SK-N-SH (cell line): ENCODE results near the gene TRAPPC2L. TPM values are rescaled to one million over a fixed set of nuclear protein-coding genes. Genes with fewer than 3 reads are reported as not detected.

Source experiments
- CTCF ChIA-PET: fragments of 300-600, 350-600 bp; formaldehyde crosslinking; extraction: SDS; loops from one replicate; lab custom pipeline; 2021; lab: Yijun Ruan, JAX
- POLR2A ChIA-PET: fragments of 350-600 bp; sonication (Branson Sonifier 250); formaldehyde crosslinking; extraction: SDS; loops from one replicate; lab custom pipeline; 2020; ENCODE audit warnings: antibody characterized with exemption, inconsistent platforms; lab: Yijun Ruan, JAX
- DNase-seq: peaks from one replicate; pipeline ENCODE4 v3.0.0; 2012
- H2AFZ ChIP-seq: fragments of 200-600 bp; sonication (generic); 2 replicates; pipeline ENCODE4 v1.8.1; 2016; ENCODE audit warnings: antibody characterized with exemption, mild to moderate bottlenecking, low read depth
- H3F3A ChIP-seq: fragments of 200-600 bp; sonication (generic); replicated peaks from 2 replicates; pipeline ENCODE3; 2016; ENCODE audit warnings: antibody characterized with exemption, mild to moderate bottlenecking; ENCODE audit not compliant: insufficient read depth
- H3K27ac ChIP-seq, 2 experiments: fragments of 200-500 bp in 1 of 2; fragments of 200-600 bp in 1 of 2; sonication (Bioruptor generic) in 1 of 2; sonication (generic), shearing (Covaris generic) in 1 of 2; 2 replicates each; pipeline versions ENCODE4 v1.5.1 to v1.6.1; 2014 to 2016; ENCODE audit warnings: low read depth in 2 of 2, inconsistent platforms in 1 of 2, low read length in 1 of 2, mild to moderate bottlenecking in 1 of 2, mixed read lengths in 1 of 2
- H3K27me3 ChIP-seq: fragments of 200-600 bp; sonication (generic), shearing (Covaris generic); 2 replicates; pipeline ENCODE4 v1.6.1; 2016; ENCODE audit warnings: mixed run types; ENCODE audit not compliant: insufficient read depth
- H3K36me3 ChIP-seq, 2 experiments: fragments of 200-500 bp in 1 of 2; fragments of 200-600 bp in 1 of 2; sonication (Bioruptor generic) in 1 of 2; sonication (generic) in 1 of 2; replicated peaks in 1 of 2; 2 replicates each; pipeline versions ENCODE3 to v1.5.1; 2014 to 2016; ENCODE audit warnings: low read length in 1 of 2, mild to moderate bottlenecking in 1 of 2; ENCODE audit not compliant: insufficient read depth in 2 of 2, control insufficient read depth in 1 of 2
- H3K4me1 ChIP-seq, 2 experiments: fragments of 200-500 bp in 1 of 2; fragments of 200-600 bp in 1 of 2; sonication (Bioruptor generic) in 1 of 2; sonication (generic), shearing (Covaris generic) in 1 of 2; 2 replicates each; pipeline versions ENCODE4 v1.5.1 to v1.6.1; 2014 to 2016; ENCODE audit warnings: low read depth in 1 of 2, low read length in 1 of 2, mixed run types in 1 of 2; ENCODE audit not compliant: insufficient read depth in 2 of 2, control insufficient read depth in 1 of 2
- H3K4me2 ChIP-seq: fragments of 200-600 bp; sonication (generic), shearing (Covaris generic); 2 replicates; pipeline ENCODE4 v1.6.1; 2017; ENCODE audit warnings: mixed run types
- H3K4me3 ChIP-seq, 2 experiments: fragments of 200-500 bp in 1 of 2; fragments of 200-600 bp in 1 of 2; sonication (Bioruptor generic) in 1 of 2; sonication (generic), shearing (Covaris generic) in 1 of 2; 2 replicates each; pipeline versions ENCODE4 v1.5.1 to v1.8.1; 2014 to 2016; ENCODE audit warnings: low read depth in 2 of 2, inconsistent platforms in 1 of 2, low read length in 1 of 2, mild to moderate bottlenecking in 1 of 2, mixed read lengths in 1 of 2, moderate library complexity in 1 of 2
- H3K79me2 ChIP-seq: fragments of 200-600 bp; sonication (generic); 2 replicates; pipeline ENCODE4 v1.8.1; 2017; ENCODE audit warnings: mild to moderate bottlenecking; ENCODE audit not compliant: insufficient read depth
- H3K9ac ChIP-seq: fragments of 200-600 bp; sonication (generic); 2 replicates; pipeline ENCODE4 v1.6.1; 2017; ENCODE audit warnings: mixed run types
- H3K9me2 ChIP-seq: fragments of 200-600 bp; sonication (generic); 2 replicates; pipeline ENCODE4 v1.6.1; 2017; ENCODE audit warnings: mixed run types
- H3K9me3 ChIP-seq: fragments of 200-600 bp; sonication (generic); 2 replicates; pipeline ENCODE4 v1.6.1; 2017; ENCODE audit warnings: mixed run types, mild to moderate bottlenecking, moderate library complexity
- H4K20me1 ChIP-seq: fragments of 200-600 bp; sonication (generic); 2 replicates; pipeline ENCODE4 v1.6.1; 2017; ENCODE audit warnings: mild to moderate bottlenecking, mixed run types; ENCODE audit not compliant: insufficient read depth
- CHD2 ChIP-seq: fragments of 150-350 bp; IDR thresholded peaks from 2 replicates; pipeline ENCODE4 v1.6.1; 2018; ENCODE audit warnings: low read length; ENCODE audit not compliant: partially characterized antibody
- FOSL2 ChIP-seq: IDR thresholded peaks from 2 replicates; pipeline ENCODE4 v1.4.0; 2012; ENCODE audit warnings: low read depth, mild to moderate bottlenecking, moderate library complexity, borderline replicate concordance
- FOXM1 ChIP-seq: IDR thresholded peaks from 2 replicates; pipeline ENCODE4 v1.4.0; 2012; ENCODE audit warnings: low read depth, mild to moderate bottlenecking
- IRF3 ChIP-seq: fragments of 150-350 bp; IDR thresholded peaks from 2 replicates; pipeline ENCODE4 v1.6.1; 2016; ENCODE audit warnings: mild to moderate bottlenecking, low read depth, low read length
- MEF2A ChIP-seq: IDR thresholded peaks from 2 replicates; pipeline ENCODE4 v1.4.0; 2012; ENCODE audit warnings: low read depth, borderline replicate concordance
- NFIC ChIP-seq: IDR thresholded peaks from 2 replicates; pipeline ENCODE4 v1.4.0; 2012; ENCODE audit warnings: borderline replicate concordance
- RCOR1 ChIP-seq: fragments of 150-350 bp; IDR thresholded peaks from 2 replicates; pipeline ENCODE4 v1.6.1; 2017; ENCODE audit warnings: antibody characterized with exemption, low read length
- RFX5 ChIP-seq: IDR thresholded peaks from 2 replicates; pipeline ENCODE4 v1.6.1; 2012; ENCODE audit warnings: mild to moderate bottlenecking, improper control_type of control experiment, low read length
- RXRA ChIP-seq: IDR thresholded peaks from 2 replicates; pipeline ENCODE4 v1.4.0; 2012; ENCODE audit warnings: low read depth, mild to moderate bottlenecking, borderline replicate concordance
- SIN3A ChIP-seq: IDR thresholded peaks from 2 replicates; pipeline ENCODE4 v1.6.1; 2012; ENCODE audit warnings: low read depth, mild to moderate bottlenecking, low read length, moderate library complexity, borderline replicate concordance
- SMC3 ChIP-seq: IDR thresholded peaks from 2 replicates; pipeline ENCODE4 v1.6.1; 2012; ENCODE audit warnings: low read depth, low read length, improper control_type of control experiment
- TCF12 ChIP-seq: IDR thresholded peaks from 2 replicates; pipeline ENCODE4 v1.4.0; 2012
- USF1 ChIP-seq: IDR thresholded peaks from 2 replicates; pipeline ENCODE4 v1.4.0; 2012; ENCODE audit warnings: low read depth, borderline replicate concordance
- WGBS: methylation state at CpG from one replicate; pipeline ENCODE4 v1.1.6; 2017; ENCODE audit warnings: low lambda C conversion rate; 5-methylcytosine and 5-hydroxymethylcytosine counted together
- polyA plus RNA-seq, 3 experiments: library from polyadenylated mRNA; depleted of rRNA; stranded (reverse); fragments of >200 nt; gene quantifications; 2 replicates each; pipeline ENCODE4 v1.2.3, GENCODE V29; 2012

Gene TRAPPC2L
- polyA plus RNA-seq, 1 of the 3 experiments (the other 2 are of a cell fraction) = 73.9 TPM

GRCh38 chr16:88867581-88868246, 10.8 kb downstream of the TRAPPC2L start:
- H3K27ac ChIP-seq = no peak overlapping the region
- no peaks in the 10 kb centered on the region for H3K9me2 ChIP-seq
- no peaks in the 10 kb centered on the region for H3K36me3 ChIP-seq
- no peak for DNase-seq
- ChIA-PET POLR2A (no interaction called here), CTCF (interaction anchor here (1.6 to 3.0 kb wide), 2 partner anchors 10 to 12 kb away, joined by 3 to 11 read pairs; no protein-coding TSS in a partner anchor)
- no peak overlapping the region for H3K4me3 ChIP-seq
- H3K9ac ChIP-seq = no peak overlapping the region
- H3K9me3 ChIP-seq = no peaks in the 10 kb centered on the region
- no peaks in the 10 kb centered on the region; a peak in 1 of 4 replicates for H3K4me1 ChIP-seq
- no peaks in the 10 kb centered on the region for H3K79me2 ChIP-seq
- H3K4me2 ChIP-seq = no peak overlapping the region
- H2AFZ ChIP-seq = no peak overlapping the region
- 27% methylated on average over 18 of the region's 24 CpGs for WGBS
- TF ChIP-seq RXRA = no peak
- TF ChIP-seq NFIC = no peak
- TF ChIP-seq USF1 = no peak
- TF ChIP-seq RFX5 = no peak
- TF ChIP-seq IRF3 = no peak
- TF ChIP-seq CHD2 = no peak
- no peak for TF ChIP-seq RCOR1
- no peak for TF ChIP-seq FOXM1
- no peak for TF ChIP-seq MEF2A
- no peak for TF ChIP-seq SMC3
- H3K27me3 ChIP-seq = peaks cover 50% of the 10 kb centered on the region
- H4K20me1 ChIP-seq = no peaks in the 10 kb centered on the region
- H3F3A ChIP-seq = no peaks in the 10 kb centered on the region

GRCh38 chr16:88868974-88869672, 12.2 kb downstream of the TRAPPC2L start:
- Histone ChIP-seq H3K4me2 (no peak overlapping the region), H3K4me1 (no peaks in the 10 kb centered on the region; a peak in 1 of 4 replicates), H3K79me2 (no peaks in the 10 kb centered on the region), H2AFZ (no peak overlapping the region), H3F3A (no peaks in the 10 kb centered on the region), H3K9ac (no peak overlapping the region), H3K4me3 (no peak overlapping the region), H3K27ac (no peak overlapping the region), H3K36me3 (no peaks in the 10 kb centered on the region), H3K9me2 (no peaks in the 10 kb centered on the region), H3K27me3 (peaks cover 64% of the 10 kb centered on the region), H3K9me3 (no peaks in the 10 kb centered on the region), H4K20me1 (no peaks in the 10 kb centered on the region)
- ChIA-PET POLR2A (no interaction called here), CTCF (interaction anchor here (0.9 to 3.0 kb wide), 2 partner anchors 11 to 56 kb away, joined by 4 to 11 read pairs; no protein-coding TSS in a partner anchor)
- WGBS = 48% methylated on average over 25 of the region's 27 CpGs
- DNase-seq = no peak
- no peak for TF ChIP-seq IRF3
- no peak for TF ChIP-seq SMC3
- no peak for TF ChIP-seq RXRA
- TF ChIP-seq TCF12 = no peak
- TF ChIP-seq FOSL2 = no peak
- TF ChIP-seq SIN3A = no peak
